ENCODE results near the gene AQP6.

GRCh38 chr12:49972129-49972528 lies 618 bp upstream of the AQP6 start:
- TF ChIP-seq CTCF (IDR thresholded peaks at IDR 0.05) (no peak), POLR2A (IDR thresholded peaks at IDR 0.05) (no peak), EP300 (IDR thresholded peaks at IDR 0.05) (no peak)
